Activated CD4-positive, alpha-beta T cell treated with anti-CD3 and anti-CD28 coated beads, Interleukin-2, amount 50 U/mL, for 48 hours (primary cell): ENCODE results near the gene PAX5.

Source experiments
- DNase-seq, 2 experiments: peaks; one replicate each; pipeline ENCODE4 v3.0.0-alpha.2; 2020

PAX5 gene

DNA sequence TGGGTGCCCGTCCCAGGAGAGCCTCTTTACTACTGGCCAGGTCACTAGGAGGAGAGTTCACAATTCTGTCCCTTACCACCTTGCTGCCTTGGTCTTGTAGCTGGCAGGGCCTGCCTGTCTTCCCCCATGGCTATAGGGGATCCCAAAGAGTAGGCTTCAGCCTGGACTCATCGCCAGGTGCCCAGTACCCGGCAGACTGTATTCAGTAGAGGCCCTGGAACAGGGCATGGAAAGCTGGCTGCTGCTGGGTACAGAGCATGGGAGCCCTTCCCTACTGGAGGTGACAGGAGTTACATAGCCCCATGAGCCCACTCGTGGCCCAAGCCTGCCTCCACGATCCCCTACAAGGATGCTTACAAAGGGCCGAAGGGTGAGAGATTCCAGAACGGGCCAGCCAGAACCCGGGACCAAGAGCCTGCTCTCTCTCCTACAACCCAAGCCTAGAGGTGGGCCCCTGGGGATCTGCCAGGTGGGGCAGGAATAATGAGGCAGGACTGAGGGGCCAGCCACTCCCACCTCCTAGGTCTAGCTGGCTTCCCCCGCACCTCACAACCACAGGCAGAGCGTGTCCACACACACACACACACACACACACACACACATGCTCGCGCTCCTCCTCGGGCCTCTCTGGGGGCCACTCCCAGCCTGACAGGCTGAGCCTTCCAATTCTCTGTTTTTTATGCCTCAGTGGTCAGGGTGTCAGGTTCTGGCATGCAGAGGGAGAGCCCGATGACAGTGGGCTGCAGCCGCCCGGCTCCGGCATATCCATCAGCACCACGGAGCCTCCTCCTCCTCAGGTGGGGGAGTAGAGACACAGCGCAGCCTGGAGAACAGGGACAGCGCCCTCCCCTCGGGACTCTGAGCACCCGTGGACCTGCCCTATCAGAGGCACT lies 186.0 kb downstream of the PAX5 start:
- DNase-seq, result no peak

DNA sequence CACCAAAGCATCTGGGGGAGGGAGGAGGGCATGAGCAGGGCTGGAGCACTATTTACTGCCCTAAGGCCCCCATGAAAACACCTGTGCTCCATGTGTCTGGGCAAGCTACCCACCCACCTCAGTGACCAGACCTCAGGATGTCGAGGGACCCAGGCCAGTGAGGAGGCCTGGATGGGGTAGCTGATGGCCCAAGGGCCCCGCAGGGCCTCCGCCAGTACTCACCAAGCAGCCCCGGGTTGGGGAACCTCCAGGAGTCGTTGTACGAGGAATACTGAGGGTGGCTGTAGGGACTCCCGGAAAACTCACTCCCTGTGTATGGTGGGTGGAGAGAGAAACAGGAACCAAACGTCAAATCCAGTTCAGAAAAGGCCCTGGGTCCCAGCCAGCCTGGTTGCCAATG lies 187.4 kb downstream of the PAX5 start:
- DNase-seq, result no peak

DNA sequence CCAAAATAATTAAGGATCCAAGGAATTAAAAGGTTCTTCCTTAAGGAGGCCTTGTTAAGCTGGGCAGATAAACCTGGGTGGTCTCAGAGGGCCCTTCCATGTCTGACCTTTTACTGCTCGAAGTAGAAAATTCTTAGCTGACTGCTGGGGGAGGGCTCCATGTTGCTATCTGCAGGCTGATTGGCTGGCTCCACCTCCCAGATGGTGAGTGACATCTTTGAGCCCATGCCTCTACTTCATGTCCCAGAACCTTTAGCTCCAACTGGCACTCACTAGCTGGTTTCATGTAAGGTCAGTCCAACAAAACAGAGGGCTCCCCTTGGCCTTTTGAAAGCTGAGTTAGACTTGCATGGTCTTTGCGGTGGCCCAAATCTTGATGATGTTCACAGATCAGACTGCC lies 188.2 kb downstream of the PAX5 start:
- DNase-seq, result no peak

DNA sequence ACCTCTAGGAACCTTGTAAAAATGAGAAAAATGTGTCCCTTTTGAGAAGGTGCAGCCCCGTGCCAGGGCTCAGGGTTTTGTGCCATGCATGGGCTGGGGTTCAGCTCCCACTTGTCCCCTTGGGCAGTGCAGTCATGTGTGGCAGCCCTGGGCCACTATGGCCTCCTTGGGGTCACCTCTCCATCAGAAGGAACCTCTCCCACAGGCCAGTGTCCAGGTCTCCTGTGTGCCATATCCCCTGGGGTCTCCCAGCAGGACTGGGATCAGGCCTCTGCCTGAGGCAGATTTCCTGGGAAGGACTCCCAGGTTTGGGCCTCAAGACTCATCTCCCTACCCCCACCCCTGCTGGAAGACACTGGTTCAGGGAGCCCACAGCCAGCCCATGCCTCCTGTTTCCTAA lies 189.1 kb downstream of the PAX5 start:
- no peak for DNase-seq

DNA sequence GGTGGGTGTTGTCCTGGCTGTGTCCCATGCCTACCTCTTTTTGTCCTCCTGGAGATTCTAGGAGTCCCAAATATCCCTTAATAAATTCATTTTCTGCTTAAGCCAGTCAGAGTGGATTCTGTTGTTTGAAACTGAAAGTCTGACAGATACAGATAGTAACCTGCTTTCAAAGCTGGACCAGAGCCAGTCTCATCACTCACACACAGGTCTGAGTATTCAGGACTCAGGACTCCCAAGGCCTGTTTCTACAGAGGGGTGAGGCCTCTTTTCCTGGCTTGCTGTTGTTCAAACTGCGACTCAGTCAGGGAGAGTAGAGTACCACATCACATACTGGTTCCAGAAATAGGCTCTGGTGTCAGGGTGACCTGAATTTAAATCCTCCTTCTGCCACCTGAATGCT lies 190.1 kb downstream of the PAX5 start:
- peak in 1 of 2 experiments; percentile 5 for DNase-seq

DNA sequence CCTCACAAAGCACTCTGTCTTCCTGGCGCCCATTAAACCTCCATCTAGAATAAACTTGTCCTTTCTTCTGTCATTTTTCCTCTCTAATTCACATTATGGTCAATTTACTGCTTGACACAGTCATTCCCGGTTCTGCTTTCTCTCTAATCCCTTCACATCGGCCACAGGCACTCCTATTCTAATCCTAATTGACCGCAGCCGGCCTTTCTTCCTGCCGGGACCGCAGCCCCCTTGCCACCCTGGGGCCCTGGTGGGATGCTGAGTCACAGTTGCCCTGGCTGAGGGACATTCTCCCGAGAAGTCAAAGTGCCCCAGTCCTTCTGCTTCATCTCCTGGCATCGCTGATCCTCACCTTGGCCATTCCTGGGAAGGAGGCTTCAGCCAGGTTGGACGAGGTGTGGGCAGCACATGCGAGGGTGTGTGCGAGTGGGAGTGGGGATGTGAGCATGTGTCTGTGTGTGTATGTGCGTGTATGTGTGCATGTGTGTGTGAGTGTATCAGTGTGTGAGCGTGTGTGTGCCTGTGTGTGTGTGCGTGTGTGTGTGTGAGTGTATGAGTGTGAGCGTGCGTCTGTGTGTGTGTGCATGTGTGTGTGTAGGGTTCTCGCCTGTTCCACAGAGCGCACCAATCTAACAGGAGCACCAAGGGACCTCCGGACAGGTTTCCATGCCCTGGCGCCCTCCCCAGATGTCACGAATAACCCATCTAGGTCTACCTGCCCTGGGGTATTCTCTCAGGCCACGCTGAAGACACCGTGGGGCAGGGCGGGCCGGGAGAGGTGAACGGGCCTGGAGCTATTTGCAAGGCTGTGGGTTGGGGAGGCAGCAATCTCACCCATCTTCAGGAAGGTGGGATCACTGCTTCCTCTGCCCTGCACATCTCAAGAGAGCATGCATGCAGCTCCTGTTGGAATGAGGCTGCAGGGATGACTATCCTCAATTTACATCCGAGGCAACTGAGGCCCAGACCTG lies 191.2 kb downstream of the PAX5 start:
- DNase-seq, result no peak

DNA sequence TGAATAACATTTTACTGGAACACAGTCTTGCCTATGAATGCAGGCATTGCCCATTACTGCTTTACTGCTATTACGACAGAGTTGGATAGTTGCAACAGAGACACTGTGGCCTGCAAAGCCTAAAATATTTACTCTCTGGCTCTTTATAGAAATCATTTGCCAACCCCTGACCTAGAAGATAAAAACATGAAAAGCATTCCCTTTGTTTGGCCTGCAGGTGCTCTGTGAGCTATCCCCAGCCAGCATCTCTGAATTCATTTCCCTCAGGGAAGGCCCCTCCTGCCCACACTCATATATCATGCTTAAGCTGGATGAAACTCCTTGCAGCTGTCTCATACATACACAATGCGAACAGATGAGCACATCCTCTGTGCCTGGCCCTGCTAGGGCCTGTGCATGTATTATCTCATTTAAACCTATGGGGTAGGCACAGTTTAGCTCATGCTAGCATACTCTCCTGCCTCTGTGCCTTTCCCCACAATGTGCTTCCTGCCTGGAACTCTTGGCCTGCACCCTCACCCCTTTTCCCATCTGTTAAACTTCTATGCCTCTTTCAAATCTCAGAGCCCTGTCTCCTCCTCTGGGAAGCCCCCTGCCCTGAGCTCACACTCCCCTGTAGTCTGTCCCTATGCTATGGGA lies 193.1 kb downstream of the PAX5 start:
- DNase-seq, result no peak

DNA sequence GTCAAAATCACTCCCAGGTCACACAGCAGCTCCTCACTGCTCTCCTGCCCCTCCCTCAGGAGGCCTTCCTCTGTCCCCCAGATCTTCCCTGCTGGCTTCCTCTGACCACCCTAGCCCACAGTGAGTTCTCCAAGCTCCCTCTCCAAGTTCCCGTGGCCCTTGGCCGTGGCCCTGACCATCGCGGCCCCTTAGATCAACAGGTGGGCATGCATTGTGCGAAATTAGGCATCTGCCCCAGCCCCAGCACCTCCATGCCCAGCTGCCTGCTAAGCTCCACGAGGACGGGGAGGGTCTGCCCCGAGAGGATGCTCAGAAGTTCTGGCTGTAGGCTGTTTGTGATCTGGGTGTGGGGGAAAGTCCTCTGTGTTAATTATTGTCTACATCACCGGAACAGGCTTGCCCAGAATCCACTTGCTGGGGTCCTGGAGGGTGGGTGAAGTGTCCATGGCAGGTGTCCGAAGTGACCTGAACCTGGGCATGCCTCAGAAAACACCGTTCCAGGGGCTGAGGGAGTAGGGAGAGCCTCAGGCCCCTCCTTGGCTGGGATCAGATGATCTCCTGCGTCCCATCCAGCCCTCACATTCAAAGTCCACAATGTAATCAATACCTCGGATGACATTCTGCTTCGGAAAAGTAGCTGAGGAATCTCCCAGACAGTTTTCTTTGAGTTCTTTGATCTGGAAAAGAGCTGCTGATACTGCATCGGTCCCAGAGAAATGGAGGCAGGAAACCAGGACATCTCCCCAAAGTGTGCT lies 194.8 kb downstream of the PAX5 start:
- no peak for DNase-seq

DNA sequence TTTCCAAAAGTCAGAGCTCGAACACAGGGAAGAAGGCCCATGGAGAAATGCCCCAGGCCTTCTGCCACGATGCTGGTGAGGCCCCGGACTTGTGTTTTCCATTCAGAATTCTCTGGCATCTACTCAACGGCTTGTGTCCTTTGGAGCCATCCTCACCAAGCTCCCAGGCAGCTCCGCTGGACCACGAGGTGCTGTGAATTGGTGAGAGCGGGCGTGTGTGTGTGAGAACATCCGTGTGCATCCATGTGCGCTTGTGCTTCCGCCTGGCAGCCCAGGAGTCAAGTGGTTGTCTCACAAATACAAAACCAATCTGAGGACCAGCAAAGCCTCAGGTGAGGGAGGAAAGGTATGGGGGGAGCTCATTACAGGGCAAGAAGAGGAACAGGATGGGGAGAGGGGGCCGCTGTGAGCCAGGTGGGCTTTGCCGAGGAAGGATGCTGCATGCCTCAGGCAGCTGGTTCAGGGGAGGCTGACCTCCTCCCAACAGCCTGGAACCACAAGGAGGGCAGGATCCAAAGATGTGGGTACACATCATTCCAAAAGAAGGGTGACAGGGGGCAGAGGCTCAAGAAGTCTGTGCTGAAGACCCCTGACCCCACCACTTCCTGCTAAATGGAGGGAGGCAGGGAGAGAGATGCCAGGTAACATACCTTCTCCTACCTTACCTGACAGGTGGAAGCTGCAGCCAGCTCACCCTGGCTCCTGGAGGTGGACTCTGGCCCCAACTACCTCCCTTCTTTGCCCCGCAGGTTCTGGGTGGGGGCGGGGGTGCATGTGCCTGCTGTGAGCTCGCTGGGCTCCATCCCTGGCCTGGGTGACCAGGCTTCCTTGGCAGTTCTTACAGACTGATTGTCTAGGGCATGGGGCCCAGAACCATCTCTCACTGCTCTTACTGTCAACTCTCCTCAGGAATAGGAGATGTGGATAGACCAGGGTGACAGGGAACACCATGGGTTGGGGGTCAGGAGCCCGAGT lies 196.3 kb downstream of the PAX5 start:
- no peak for DNase-seq

DNA sequence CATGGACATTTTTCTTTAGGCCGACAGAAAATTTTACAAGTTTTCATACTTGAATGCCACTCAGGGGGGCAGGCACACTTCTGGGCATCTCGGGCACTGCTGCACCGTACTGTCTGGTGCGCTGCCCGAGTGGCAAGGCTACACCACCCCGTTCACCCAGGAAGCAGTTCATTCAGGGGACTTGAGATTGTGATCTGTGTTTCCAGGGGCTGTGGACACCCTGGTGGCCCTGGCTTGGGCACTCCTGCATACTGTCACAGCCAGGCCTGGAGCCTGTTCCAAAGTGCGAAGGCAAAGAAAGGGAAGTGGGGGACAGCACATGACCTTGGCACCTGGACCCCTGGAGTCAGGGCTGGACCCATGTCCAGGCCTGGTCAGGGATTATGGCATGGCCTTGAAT lies 197.6 kb downstream of the PAX5 start:
- DNase-seq, result no peak

DNA sequence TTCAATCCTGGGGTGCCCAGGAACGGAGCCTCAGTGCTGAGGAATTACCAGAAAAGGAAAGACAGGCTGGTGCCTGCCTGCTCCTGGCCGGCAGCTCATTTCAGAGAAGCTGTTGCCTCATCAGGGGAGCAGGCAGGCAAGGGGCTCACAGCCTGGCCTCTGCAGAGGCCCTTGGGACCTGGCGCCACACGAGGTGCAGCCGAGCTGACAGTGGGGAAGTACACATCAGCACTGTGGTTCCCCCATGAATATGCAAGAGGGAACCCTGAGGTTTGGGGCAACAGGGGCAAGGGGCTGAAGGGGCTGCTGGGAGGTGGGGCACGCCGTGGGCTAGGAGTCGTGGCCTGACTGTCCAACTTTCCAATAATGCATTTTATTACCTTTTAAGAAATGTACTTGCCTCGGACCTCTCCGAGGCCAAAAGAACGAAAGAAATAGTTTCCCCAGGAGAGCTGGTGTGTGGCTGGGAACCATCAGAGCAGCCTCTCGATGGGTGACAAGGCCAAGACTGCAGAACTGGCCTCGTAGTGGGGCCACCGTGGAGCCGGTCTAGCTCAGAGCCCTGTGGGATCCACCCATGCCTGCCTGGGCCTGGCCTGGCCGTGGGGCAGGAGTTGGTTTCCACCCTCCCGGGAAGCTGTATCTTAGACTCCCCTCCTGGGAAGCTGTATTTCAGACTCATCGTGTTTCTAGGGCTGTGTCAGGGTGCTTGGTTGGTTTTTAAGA lies 198.6 kb downstream of the PAX5 start:
- DNase-seq, result no peak

DNA sequence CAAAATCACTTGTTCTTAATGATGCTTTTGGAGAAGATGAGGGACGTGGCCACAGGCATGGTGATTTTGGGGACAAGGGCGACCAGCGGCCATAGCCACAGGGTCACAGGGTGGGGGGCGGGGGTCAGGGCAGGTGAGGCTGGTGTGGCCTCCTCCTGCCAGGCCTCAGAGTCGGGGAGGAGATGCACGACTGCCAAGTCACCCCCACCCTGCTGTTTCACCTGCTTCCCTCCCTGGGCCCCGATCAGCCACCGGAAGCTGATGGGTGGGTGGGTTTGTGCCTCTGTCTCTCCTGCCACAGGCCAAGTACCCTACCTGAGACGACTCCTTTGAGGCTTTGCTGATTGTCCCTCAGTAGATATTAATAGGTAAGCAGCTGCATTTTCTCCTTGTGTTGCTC lies 199.3 kb downstream of the PAX5 start:
- no peak for DNase-seq

DNA sequence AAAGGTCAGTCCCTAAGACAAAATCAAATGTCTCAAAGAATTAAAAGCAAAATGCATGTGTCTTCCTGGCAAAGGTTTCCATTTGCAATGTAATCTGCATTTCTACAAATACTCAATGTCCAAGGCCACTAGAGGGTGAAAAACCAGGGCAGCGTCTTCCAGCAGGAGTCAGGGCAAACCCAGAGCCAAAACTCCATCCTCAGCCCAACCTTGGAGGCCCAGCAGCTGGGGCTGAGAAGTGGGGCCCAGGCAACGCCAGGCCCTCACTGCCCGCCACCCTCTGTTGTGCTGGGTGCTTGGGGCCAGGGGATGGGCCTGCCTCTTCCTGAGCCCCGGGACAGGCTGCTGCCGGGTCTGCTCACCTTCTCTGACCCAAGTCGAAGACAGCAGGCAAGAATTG lies 200.1 kb downstream of the PAX5 start:
- no peak for DNase-seq

DNA sequence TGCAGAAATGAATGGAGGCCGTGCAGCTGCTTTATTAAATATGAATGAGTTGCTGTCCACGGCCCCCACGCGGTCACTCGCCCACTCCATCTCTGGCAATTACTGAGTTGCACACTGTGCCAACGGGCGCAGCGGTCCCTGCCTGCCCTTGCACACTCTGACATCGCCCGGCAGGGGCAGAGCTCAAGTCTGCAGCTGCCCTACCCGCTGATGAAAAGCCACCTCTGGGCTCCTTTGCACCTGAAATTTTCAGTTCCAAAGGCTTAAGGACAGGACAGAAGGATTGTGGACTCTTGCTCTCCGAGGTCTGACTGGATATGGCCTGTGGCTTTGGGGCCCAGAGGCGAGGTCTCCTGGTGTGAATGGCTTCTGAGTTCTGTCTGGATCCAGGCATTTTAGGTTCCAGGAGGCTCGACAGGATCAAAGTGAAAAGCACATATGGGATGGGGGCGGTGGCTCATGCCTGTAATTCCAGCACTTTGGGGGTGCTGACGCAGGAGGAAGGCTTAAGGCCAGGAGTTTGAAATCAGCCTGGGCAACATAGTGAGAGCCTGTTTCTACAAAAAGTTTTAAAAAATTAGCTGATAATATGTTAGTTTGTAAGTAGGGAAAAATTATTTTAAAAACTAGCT lies 201.8 kb downstream of the PAX5 start:
- DNase-seq, result no peak

DNA sequence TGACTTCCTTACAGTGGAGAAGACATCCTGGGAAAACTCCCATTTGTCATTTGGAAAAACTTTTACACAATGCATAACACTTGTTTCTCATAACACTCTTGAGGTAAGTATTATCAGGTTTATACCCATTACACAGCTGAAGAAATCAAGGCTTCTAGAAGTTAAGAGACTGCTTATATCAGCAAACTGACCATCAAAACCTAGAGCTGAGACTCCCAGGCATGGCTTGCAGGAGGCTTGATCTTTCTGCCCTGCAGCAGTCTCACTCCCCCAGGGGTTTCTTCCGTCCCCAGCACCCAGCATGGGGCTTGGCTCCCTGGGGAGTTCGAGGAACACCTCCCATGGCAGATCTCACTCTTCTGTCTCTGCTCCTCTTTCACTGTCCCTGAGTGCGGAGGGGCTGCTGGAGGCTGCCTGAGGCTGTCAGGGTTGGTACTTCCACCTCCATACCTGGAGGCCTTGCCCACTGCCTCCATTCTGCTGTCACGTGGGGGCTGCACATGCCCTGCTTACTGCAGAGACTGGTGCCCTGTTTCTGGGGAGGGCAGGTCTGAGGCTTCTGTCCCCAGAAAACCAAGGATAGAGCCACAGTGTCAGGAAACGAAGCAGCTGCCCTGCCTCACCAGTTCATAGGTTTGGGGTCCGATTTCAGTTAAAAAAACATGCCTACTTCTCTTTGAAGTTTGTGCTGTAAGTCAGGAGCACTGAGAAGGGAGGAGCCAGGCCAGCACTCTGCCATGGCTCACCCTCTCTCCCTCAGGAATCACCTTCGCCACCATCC lies 202.5 kb downstream of the PAX5 start:
- no peak for DNase-seq

DNA sequence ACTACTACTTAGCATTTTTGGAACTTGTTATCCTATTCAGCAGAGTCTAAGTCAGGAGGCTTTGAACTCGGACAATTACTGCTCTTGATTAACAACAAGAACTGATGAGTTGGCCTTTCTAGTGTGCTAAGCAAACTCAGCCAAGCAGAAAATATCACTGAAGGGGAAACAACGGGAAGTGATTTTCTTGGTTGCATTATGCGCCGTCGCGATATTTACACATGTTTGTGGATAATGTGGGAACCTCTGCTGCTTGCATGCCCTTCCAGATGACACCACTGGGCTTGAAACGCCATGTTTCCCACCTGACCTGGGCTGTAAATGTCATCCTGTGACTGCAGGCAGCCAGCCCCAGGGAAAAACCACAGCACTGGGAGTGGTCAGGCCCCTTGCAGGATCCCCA lies 205.5 kb downstream of the PAX5 start:
- no peak for DNase-seq

DNA sequence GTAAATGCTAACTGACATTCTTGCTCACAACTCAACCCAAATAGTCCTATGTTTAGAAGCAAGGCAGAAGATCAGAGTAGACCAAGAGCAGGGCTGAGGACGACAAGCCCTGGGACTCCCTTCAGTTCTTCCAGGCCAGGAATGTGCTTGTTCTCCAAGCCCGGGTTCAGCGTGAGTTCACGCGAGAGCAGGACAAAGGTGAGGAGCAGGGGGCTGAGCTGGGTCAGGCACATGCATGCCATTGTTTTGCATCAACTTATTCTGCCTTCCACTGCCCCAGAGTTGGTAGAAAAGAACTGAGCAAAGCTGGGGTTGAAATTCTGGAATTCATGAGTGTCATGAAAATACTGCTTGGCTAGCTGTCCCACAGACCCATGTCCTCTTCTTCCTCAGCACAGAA lies 206.5 kb downstream of the PAX5 start:
- DNase-seq, result no peak

DNA sequence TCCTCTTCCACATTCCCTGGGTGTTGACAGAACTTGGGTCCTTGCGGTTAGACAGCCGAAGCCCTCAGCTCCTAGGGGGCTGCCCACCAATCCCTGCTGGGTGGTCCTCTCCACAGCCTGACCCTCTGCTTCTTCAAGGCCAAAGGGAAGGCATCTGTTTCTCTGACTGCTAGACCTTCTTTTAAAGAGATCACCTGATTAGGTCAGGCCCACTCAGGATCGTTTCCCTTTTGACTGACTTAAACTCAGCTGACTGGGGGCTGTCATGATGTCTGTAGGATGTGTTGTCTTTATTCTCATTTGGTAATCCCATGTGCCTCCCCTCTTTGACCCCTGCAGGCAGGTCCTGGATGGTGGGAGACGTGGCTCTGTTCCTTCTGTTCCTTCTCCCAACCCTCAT lies 207.5 kb downstream of the PAX5 start:
- no peak for DNase-seq

DNA sequence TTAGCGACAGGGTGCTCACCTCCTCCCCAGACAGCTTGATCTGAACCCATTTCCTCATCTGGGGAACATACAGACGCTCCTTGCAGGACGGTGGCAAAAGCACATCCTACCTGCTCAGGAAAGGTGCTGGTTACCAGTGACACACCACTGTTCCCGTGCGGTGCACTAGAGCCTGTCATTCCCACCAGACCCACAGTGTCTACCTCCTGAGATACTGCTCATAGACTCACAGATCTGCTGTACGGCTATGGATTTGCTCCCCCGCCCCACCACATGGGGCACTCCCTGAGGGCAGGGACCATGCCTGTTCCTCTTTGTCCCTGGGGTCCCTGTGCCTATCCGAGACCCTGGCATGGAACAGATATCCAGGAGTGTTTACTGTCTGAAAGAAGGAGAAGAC lies 208.9 kb downstream of the PAX5 start:
- no peak for DNase-seq
